Activated CD8-positive, alpha-beta T cell treated with anti-CD3 and anti-CD28 coated beads for 36 hours (primary cell): ENCODE results near the gene NAPEPLD. TPM values are rescaled to one million over a fixed set of nuclear protein-coding genes. Genes with fewer than 3 reads are reported as not detected.
"Not testable (repeated sequence)": the region's sequence is repeated elsewhere in the genome, so short reads cannot be mapped to it uniquely, and the experiment has no call there.

Experiments
- ATAC-seq: fragments of 200-7000 bp; cut with Tn5 transposase; one replicate; pipeline ENCODE4 v1.10.0; 2021; ENCODE audit warnings: mild to moderate bottlenecking, moderate library complexity
- CTCF ChIA-PET: fragments of 350-600 bp; sonication (Branson Sonifier 250); formaldehyde crosslinking; loops from one replicate; lab custom pipeline; 2021; ENCODE audit warnings: antibody characterized with exemption; lab: Charles Lee
- POLR2A ChIA-PET: fragments of 350-600 bp; sonication (Branson Sonifier 250); formaldehyde crosslinking; loops from one replicate; lab custom pipeline; 2021; ENCODE audit warnings: antibody characterized with exemption; lab: Charles Lee
- DNase-seq: peaks from one replicate; pipeline ENCODE4 v3.0.0-alpha.2; 2020
- H3K27ac Mint-ChIP-seq: one replicate; pipeline ENCODE4 v1.8.0; 2021; ENCODE audit warnings: mild to moderate bottlenecking, mixed read lengths
- H3K27me3 Mint-ChIP-seq: one replicate; pipeline ENCODE4 v1.8.0; 2021; ENCODE audit warnings: mixed read lengths
- H3K36me3 Mint-ChIP-seq: one replicate; pipeline ENCODE4 v1.8.0; 2021; ENCODE audit warnings: low read depth, mixed read lengths
- H3K4me1 Mint-ChIP-seq: one replicate; pipeline ENCODE4 v1.8.0; 2021; ENCODE audit warnings: low read depth, mixed read lengths
- H3K4me3 Mint-ChIP-seq: one replicate; pipeline ENCODE4 v1.8.0; 2021; ENCODE audit warnings: mild to moderate bottlenecking, moderate library complexity, mixed read lengths
- H3K9me3 Mint-ChIP-seq: one replicate; pipeline ENCODE4 v1.8.0; 2021; ENCODE audit warnings: mixed read lengths
- intact Hi-C: fragments of 100-400 bp; cut with micrococcal nuclease; formaldehyde crosslinking; loops from one replicate; pipeline ENCODE4 v1.10.0; 2022
- total RNA-seq, 2 experiments: library from RNA; stranded (reverse); gene quantifications; one replicate each; pipeline ENCODE4 v1.2.3, GENCODE V29; 2021
- TF ChIP-seq, protein P1 (sequence below): fragments of 200-600 bp; IDR thresholded peaks from one replicate; pipeline ENCODE4 v1.8.0; 2022; ENCODE audit warnings: antibody characterized with exemption, mild to moderate bottlenecking

Gene NAPEPLD
- total RNA-seq, 2 experiments from 2014 or later, result 5.1 to 6.3 TPM

DNA sequence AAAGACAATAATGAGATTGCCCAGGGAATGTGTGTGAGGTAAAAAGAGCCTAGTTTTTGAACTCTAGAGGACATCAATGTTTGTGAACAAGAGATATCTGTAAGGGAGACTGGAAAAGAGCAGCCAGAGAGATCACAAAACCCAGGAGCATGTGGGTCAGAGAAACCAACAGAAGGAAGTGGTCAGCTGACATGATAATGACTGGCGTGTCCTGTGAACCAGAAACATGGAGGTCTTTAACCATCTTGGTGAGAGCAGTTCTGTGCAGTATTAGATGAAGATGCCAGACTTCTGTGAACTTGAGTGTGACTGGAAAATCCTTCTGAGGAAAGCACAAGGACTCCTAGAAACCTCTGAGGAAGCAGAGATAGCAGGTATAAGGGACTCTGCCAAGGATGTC is 10.2 kb upstream of the NAPEPLD start:
- POLR2A ChIA-PET, H3K27ac Mint-ChIP-seq, H3K27me3 Mint-ChIP-seq, intact Hi-C loops, DNase-seq, H3K4me1 Mint-ChIP-seq, ATAC-seq, H3K4me3 Mint-ChIP-seq, H3K36me3 Mint-ChIP-seq, CTCF ChIA-PET, H3K9me3 Mint-ChIP-seq: not testable (repeated sequence)

- DNase-seq, result peak; percentile 14
- POLR2A ChIA-PET, result not testable (repeated sequence)
- peak overlapping the region; percentile 68 for H3K27ac Mint-ChIP-seq
Measured at GRCh38 chr7:103155331-103156024, 6.6 kb upstream of the NAPEPLD start.

DNA sequence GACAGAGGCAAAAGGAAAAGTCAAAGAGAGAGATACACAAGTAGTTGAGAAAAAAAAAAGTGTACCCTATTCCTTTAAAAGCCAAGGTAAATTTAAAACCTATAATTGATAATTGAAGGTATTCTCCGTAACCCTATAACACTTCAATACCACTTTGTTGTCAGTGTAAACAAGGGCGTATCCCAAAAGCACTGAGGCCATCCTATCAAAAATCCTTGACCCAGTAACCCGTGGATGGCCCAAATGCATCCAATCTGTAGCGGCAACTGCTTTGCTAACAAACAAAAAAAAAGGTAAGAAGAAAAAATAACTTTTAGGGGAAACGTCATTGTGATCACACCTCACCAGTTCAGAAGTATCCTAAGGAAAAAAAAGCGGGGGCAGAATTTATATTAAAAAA is 5.1 kb upstream of the NAPEPLD start:
- DNase-seq (no peak), ATAC-seq (no peak)
- CTCF ChIA-PET, result no interaction called here
- H3K36me3 Mint-ChIP-seq, result peaks cover 11% of the 10 kb centered on the region
- no peak overlapping the region for H3K4me3 Mint-ChIP-seq
- POLR2A ChIA-PET, result no interaction called here
- no peaks in the 10 kb centered on the region for H3K27me3 Mint-ChIP-seq
- intact Hi-C loops, result no loop called here
- no peaks in the 10 kb centered on the region for H3K9me3 Mint-ChIP-seq
- H3K4me1 Mint-ChIP-seq, result peaks cover 18% of the 10 kb centered on the region
- TF ChIP-seq, protein P1, sequence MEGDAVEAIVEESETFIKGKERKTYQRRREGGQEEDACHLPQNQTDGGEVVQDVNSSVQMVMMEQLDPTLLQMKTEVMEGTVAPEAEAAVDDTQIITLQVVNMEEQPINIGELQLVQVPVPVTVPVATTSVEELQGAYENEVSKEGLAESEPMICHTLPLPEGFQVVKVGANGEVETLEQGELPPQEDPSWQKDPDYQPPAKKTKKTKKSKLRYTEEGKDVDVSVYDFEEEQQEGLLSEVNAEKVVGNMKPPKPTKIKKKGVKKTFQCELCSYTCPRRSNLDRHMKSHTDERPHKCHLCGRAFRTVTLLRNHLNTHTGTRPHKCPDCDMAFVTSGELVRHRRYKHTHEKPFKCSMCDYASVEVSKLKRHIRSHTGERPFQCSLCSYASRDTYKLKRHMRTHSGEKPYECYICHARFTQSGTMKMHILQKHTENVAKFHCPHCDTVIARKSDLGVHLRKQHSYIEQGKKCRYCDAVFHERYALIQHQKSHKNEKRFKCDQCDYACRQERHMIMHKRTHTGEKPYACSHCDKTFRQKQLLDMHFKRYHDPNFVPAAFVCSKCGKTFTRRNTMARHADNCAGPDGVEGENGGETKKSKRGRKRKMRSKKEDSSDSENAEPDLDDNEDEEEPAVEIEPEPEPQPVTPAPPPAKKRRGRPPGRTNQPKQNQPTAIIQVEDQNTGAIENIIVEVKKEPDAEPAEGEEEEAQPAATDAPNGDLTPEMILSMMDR, result no peak
- no peak overlapping the region for H3K27ac Mint-ChIP-seq

More at GRCh38 chr7:103155331-103156024, 6.6 kb upstream of the NAPEPLD start:
- H3K27me3 Mint-ChIP-seq, H3K36me3 Mint-ChIP-seq, H3K9me3 Mint-ChIP-seq, intact Hi-C loops, H3K4me1 Mint-ChIP-seq, CTCF ChIA-PET: not testable (repeated sequence)
- ATAC-seq, result peak; percentile 72
- peak overlapping the region; percentile 68 for H3K4me3 Mint-ChIP-seq

- H3K4me3 Mint-ChIP-seq, H3K27me3 Mint-ChIP-seq, intact Hi-C loops, DNase-seq, POLR2A ChIA-PET, CTCF ChIA-PET, ATAC-seq, H3K9me3 Mint-ChIP-seq, H3K27ac Mint-ChIP-seq: not testable (repeated sequence)
- Mint-ChIP-seq H3K4me1 (peaks cover 18% of the 10 kb centered on the region), H3K36me3 (peaks cover 11% of the 10 kb centered on the region)
Measured at GRCh38 chr7:103152744-103153617, 4.1 kb upstream of the NAPEPLD start.

GRCh38 chr7:103151993-103152676 is 3.2 kb upstream of the NAPEPLD start:
- Mint-ChIP-seq H3K4me1 (peaks cover 24% of the 10 kb centered on the region), H3K36me3 (peaks cover 11% of the 10 kb centered on the region)
- intact Hi-C loops, DNase-seq, H3K27ac Mint-ChIP-seq, H3K4me3 Mint-ChIP-seq, H3K9me3 Mint-ChIP-seq, H3K27me3 Mint-ChIP-seq, ATAC-seq: not testable (repeated sequence)
- CTCF ChIA-PET, result interaction anchor here (0.5 to 0.9 kb wide), 2 partner anchors 56 to 77 kb away, joined by 3 to 4 read pairs; no protein-coding TSS in a partner anchor
- POLR2A ChIA-PET, result interaction anchor here (0.9 kb wide), 1 partner anchor 77 kb away, joined by 3 read pairs; the partner anchor contains the start of genes ARMC10 and FBXL13

DNA sequence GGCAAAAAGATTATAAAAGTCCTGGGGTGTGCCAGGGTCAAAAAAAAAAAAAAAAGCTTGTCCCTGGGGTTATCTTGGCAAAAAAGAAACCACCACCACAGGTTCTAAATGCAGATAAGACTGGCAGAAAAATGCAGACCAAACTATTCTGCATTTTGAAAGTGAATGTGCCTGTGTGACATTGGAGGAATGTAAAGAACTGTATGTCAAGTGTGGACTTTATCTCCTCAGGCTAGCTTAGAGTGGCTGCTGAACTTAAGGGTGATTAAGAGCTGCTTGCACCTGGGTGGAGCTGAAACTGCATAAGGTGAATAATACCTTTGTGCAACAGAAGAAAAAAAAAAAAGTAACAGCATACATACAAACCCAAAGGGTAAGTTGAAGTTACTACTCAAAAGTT is 1.3 kb upstream of the NAPEPLD start:
- Mint-ChIP-seq H3K36me3 (peaks cover 6% of the 10 kb centered on the region), H3K27me3 (no peaks in the 10 kb centered on the region), H3K4me1 (peaks cover 33% of the 10 kb centered on the region), H3K4me3 (peak overlapping the region; percentile 98), H3K27ac (peak overlapping the region; percentile 96), H3K9me3 (no peaks in the 10 kb centered on the region)
- ATAC-seq (no peak), DNase-seq (no peak)
- POLR2A ChIA-PET, result no interaction called here
- intact Hi-C loops, result no loop called here
- CTCF ChIA-PET, result no interaction called here
- TF ChIP-seq, protein P1, result no peak
